DMS79 treated with DMSO at 0.1 percent for 48 hours (cell line): ENCODE results near the gene GAL3ST2.
A peak's percentile ranks its signal among the peaks of the same experiment; 100 is the strongest.
"Not testable (repeated sequence)": the region's sequence is repeated elsewhere in the genome, so short reads cannot be mapped to it uniquely, and the experiment has no call there.

ENCODE experiments used
- DNase-seq: peaks from one replicate; lab custom pipeline; 2025; lab: John Stamatoyannopoulos, UW

Gene GAL3ST2

DNA sequence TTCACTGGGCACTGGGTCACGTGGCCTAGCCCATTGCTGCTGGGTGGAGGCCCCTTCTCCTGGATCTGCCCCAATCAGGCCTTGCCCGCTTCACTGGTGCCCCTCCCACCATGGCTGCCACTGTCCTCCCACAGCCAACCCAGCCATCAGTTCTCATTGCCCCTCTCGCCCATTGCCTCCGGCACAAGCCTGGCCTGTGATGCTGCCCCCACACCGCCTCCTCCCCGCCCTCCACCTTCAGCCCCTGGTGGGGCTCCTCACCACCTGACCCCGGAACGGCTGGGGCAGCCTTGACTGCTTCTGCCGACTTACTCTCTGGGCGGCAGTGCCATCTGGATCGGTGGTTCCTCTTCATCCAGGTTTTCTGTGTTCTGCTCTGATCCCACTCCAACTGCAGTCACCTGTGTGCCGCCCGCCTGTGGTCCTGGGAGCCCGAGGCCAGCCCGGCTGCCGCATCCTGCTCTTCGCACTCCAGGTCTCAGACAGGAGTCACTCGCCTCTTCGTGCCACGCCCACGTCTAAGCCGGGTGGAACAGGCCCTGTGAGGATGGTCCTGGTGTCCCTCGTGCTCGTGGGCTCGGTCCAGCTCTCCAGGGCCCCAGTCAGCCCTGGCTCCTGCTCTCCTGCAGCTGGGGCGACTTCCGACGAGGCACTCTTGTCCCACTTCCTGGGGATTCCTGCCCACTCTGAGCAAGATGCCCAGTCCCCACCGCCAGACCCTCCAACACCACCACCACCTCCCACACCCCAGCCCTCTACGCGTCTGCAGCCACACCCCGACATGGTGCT lies 28.0 kb upstream of the GAL3ST2 start:
- DNase-seq, result no peak

DNA sequence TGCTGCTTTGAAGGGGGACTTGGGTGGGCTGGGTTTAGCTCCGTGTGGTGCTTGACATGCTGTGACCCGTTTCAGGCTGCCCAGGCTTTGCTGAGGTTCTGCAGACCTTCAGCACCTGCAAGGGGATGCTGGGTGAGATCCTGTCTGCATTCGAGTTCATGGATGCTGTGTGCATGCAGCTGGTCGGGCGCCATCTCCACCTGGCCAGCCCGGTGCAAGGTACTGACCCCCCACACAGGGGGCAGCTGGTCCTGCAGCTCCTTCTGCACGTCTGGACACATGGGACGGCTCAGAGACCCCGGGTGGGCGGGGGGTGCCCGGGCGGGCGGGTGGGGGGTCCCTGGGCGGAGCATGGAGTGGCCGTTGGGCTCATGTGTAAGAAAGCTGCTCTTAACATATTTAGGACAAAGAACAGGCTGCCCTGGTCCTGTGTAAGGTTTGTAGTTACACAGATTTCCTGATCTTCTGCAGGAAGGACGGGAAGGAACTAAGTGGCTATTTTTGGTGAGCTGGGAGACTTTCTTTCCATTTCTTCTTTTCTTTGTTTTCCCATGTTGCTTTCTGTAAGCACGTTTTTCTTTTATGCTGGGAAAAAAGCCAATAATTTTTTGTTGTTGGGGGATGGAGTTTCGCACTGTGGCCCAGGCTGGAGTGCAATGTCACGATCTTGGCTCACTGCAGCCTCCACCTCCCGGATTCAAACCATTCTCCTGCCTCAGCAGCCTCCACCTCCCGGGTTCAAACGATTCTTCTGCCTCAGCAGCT lies 26.4 kb upstream of the GAL3ST2 start:
- no peak for DNase-seq

DNA sequence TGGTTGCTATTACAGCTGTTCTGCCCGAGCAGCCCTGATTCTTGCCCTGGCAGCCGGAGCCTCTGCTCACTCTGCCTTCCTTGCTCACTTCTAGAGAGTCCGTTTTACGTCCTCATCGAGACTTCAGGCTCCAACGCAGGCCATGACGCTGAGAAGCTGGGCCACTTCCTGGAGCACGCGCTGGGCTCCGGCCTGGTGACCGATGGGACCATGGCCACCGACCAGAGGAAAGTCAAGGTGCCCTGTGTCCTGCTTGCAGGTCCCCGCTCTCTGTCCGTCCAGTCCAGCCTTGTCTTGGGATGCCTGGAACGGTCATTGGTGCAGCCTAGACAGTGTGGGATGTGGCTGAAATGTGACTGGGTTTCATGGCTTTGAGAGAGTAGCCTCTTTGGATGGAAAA lies 25.5 kb upstream of the GAL3ST2 start:
- no peak for DNase-seq

DNA sequence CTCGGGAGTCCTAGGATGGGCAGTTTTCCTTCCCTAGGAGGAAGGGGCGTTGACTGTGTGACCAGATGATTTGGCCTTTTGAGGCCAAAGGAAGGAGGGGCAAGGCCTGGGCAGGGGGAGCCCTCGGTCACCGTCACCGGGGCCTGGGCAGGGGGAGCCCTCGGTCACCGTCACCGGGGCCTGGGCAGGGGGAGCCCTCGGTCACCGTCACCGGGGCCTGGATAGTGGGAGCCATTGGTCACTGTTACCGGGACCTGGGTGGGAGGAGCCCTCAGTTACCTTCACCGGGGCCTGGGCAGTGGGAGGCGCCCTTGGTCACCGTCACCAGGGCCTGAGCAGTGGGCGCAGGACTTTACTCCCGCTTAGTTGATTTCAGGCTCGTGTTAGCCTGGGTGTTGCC lies 24.8 kb upstream of the GAL3ST2 start:
- no peak for DNase-seq

DNA sequence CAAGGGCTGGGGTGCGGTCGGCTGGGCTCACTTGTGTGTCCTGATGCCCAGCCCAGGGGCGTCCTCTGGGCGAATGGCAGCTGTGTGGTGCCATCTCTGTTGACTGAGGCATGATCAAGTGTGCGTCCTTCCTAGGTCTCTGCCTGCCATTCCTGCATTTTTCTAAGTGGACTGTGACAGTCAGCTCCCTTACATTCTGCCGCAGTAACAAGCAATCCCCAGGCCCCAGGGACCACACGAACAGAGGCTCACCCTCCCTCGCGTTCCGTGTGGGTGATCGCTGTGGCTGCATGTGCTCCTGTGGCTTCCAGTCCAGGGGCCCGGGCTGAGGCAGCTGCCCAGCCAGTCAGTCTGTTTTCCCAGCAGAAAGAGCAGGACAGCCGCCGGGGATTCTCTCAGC lies 24.4 kb upstream of the GAL3ST2 start:
- no peak for DNase-seq

DNA sequence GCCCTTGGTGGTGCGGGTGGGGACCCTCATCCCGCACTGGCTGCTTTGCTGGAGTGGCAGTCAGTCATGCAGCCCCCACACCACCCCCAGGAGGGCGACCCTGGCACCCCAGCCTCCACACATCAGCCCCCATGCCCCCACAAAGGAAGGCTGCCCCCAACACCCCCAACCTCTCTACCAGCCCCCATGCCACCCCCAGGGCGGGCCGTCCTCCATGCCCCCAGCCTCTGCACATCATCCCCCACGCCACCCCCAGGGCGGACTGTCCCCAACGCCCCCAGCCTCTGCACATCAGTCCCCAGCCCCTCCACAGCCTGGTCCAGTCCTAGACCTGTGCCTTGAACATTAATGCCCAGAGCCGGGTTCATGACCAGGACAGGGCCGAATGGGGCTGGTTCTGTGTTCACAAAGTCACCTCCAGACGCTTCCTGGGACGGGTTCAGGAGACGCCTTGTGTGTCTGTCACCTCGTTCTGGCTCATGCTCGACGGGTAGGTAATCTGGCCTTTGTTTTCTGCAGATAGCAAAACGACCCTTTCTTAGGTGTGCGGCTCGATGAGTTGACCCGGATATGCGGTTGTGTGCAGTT lies 23.8 kb upstream of the GAL3ST2 start:
- no peak for DNase-seq

DNA sequence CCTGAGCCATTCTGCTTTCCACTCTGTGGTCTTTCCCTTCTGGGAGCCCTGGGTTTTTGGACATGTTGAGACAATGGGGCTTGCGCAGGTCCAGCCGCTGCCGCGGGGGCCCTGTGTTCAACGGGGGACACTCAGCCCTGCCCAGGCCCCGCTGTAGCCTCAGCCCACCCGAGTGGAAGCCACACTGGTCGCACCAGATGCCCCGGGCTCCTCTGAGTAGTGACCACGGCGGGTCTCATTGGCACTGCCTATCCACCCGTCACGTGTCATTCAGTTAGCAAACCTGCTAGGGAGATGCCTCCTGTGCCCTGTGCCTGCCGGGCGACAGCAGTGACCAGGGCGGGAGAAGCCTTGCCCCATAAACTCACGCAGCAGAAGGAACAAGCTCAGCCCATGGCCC lies 23.1 kb upstream of the GAL3ST2 start:
- DNase-seq, result no peak

DNA sequence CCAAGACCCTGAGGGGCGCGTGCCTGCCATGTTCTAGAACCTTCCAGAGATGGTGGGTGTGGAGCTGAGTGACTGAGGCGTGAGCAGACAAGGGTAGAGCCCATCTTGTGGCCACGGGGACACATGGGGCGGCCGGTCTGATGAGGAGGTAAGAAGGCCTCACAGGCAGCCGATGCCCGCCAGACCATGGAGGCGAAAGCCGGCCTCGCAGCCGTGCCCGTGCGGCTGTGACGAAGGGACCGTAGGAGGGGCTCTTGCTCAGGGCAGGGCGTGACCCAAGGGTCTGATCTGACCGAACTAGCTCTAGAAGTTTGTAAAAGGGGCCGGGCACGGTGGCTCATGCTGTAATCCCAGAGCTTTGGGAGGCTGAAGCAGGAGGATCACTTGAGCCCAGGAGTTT lies 22.6 kb upstream of the GAL3ST2 start:
- DNase-seq, result no peak

DNA sequence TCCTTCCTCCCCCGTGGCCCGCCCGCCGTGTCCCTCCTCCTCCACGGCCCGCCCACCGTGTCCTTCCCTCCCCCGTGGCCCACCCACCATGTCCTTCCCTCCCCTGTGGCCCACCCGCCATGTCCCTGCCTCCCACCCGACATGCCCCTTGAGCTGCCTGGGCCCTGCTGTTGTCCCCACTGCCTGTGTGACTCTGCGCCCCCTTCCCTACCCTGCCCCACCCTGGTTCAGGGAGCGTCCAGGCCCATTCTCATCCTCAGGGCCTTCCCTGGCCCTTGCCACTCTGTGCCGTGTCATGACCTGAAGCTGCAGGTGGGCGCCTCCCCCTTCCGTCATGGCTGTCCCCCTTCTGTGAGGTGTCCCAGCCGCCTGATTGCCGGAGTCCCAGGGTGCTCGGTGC lies 21.5 kb upstream of the GAL3ST2 start:
- DNase-seq, result no peak

DNA sequence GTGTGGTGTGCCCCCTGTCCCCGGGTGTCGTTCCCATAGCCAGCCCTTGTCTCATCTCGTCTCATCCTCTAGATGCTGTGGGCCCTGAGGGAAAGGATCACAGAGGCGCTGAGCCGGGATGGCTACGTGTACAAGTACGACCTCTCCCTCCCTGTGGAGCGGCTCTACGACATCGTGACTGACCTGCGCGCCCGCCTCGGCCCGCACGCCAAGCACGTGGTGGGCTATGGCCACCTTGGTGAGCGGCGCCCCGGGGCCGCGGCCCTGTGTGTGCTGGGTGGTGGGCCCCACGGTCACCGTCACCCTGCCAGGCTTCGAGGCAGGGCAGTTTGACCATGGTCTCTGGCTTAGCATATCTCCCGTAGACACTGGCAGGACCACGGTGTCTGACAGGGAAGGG lies 20.8 kb upstream of the GAL3ST2 start:
- no peak for DNase-seq

DNA sequence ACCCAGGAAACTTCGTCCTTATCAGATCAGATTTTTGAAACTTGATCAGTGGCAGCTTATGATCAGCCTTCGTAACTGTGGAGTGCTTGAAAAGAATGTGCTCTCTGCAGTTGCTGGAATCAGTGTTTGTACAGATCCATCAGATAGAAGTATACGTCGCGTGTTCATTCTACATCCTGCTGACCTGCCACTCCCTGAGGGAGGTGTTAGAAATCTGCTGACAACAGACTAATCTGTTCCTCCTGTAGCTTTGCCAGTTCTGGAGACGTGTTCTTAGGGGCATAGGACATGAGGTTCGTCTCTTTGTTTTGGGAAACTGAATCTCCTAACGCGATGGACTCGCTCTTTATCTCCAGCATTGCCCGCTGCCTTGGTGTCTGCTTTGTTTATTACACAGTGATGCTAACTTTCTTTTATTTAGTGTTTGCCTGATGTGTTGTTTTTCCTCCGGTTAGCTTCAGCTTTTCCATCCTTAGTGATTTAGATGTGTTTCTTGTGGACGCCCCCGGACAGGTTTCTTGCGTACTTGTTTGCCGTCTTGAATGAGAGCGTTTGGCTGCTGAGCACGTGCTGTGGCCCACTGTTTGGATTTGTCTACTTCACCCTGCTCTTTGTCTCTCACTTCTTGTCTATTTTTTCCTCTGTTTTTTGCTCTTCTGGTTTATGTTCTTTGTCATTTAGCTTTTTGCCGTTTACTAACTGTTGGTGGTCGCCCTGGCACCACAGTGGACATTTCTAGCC lies 17.4 kb upstream of the GAL3ST2 start:
- DNase-seq, result no peak

DNA sequence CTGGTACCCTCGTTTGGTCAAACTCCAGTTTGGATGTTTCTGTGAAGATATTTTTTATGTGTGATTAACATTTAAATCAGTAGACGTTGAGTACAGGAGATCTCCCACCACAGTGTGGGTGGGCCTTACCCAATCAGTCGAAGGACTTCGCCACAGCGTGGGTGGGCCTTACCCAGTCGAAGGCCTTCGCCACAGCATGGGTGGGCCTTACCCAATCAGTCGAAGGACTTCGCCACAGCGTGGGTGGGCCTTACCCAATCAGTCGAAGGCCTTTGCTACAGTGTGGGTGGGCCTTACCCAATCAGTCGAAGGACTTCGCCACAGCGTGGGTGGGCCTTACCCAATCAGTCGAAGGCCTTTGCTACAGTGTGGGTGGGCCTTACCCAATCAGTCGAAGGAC lies 16.7 kb upstream of the GAL3ST2 start:
- not testable (repeated sequence) for DNase-seq

DNA sequence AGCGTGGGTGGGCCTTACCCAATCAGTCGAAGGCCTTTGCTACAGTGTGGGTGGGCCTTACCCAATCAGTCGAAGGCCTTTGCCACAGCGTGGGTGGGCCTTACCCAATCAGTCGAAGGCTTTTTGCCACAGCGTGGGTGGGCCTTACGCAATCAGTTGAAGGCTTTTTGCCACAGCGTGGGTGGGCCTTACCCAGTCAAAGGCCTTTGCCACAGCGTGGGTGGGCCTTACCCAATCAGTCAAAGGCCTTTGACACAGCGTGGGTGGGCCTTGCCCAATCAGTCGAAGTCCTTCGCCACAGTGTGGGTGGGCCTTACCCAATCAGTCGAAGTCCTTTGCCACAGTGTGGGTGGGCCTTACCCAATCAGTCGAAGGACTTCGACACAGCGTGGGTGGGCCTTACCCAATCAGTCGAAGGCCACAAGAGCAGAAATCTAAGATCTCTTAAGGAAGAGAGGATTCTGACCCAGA lies 16.3 kb upstream of the GAL3ST2 start:
- DNase-seq, result no peak

DNA sequence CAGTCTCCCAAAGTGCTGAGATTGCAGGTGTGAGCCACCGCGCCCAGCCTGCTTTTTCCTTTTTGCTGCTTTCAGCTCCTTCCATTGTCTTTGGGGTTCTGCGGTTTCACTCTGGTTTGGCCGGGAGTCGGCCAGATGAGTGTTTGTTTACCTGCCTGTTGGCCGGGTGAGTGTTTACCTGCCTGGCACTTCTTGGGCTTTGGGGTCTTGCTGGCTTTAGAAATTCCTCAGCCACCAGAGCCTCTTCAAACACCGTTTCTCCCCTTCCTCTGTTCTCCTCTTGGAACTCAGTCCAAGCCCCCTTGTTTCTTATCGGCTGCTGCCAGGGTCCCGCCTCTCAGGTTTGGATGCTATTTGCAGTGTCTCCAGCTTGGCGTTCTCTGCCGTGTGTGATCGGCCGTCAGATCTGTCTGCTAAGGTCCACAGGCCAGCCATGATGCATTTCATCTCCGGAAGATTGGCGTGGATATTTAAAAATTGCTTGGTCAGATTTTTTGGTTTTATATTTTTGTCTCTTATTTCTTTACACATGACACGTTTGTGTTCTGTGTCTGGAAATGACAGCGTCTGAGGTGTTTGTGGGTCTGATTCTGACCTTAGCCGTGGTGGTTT lies 14.2 kb upstream of the GAL3ST2 start:
- DNase-seq, result peak; percentile 89

DNA sequence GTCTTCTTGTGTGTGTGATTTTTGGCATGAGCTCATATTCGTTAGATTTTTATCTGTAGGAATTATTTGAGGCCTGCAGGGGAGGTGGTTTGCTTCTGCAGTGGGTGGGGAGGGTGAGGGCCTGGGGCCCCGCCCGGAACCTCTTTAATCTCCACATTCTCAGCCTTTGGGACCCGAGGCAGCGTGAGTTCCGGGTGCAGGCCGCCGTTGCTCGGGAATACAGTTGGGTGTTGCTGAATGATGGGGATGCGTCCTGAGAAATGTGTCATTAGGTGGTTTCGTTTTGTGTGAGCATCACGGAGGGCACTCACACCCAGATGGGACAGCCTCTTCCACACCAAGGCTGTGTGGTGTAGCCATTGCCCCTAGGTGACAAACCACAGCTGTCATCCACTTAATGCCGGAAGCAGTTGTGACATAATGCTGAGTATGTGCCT lies 13.7 kb upstream of the GAL3ST2 start:
- DNase-seq, result no peak

DNA sequence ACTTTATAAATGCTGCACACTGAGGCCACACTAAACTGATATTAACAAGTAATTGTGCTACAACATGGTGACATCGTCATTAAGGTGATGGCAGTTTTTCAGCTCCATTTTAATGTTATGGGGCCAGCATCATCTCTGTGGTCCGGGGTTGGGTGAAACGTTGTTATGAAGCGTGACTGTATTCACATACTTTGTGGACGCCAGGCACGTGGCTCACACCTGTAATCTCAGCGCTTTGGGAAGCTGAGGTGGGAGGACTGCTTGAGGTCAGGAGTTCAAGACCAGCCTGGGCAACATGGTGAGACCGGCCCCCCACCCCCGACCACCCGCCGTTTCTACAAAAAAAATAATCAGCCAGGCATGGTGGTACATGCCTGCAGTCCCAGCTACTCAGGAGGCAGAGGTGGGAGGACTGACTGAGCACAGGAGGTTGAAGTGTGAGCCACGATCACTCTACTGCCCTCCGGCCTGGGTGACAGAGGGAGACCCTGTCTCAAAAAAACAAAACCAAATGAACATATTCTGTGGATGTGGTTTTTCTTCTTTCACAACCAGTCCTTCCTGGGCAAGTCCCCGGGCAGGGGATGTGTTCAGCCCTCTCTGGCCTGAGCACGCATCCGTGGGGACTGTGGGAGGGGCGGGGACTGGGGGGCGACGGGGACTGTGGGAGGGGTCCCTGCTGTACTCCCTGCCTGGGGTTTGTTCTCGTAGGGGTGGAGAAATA lies 12.9 kb upstream of the GAL3ST2 start:
- DNase-seq, result peak; percentile 38

DNA sequence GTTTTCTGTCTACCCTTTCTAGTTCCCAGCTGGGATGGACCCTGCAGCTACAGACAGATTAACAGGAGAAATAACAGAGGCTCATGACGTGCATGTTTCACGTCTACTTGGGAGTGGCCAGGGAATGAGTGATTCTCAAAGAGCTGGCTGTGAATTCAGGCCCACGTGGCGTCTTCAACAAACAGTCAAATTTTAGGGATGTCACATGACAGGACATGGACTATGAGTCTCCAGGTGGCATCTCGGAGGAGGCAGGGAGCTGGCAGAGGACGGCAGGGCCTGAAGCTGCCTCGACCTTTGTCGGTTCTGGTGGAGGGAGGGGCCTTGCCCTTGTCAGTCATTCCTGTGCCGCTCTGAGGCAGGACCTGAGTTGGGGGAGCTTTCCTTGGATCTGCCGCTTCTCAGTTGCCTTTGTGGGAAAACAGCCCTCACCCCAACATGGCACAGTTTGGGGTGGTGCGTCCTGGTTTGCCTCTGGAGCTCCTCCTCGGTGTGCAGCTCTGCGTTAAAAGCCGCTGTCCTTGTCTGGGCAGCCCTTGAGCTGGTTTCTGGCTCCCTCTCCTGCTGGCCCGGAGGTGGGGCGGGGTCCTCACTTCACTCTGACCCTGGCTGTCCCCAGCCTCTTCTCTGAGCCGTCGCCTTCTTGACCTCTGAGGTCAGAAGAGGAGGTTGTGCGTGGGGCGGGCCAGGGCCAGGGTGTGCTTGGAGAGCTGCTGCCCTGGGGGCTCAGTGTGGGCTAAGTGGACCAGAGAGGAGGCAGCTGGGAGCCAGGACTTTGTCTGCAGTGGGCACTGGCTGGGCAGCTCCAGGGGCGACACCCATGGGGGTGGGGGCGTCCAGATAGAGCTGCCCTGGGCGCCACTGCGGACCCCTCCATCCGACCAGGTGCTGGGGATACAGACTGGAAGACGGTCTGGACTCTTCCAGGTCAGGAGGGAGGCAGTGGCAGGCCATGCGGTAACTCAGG lies 12.1 kb upstream of the GAL3ST2 start:
- DNase-seq, result no peak

DNA sequence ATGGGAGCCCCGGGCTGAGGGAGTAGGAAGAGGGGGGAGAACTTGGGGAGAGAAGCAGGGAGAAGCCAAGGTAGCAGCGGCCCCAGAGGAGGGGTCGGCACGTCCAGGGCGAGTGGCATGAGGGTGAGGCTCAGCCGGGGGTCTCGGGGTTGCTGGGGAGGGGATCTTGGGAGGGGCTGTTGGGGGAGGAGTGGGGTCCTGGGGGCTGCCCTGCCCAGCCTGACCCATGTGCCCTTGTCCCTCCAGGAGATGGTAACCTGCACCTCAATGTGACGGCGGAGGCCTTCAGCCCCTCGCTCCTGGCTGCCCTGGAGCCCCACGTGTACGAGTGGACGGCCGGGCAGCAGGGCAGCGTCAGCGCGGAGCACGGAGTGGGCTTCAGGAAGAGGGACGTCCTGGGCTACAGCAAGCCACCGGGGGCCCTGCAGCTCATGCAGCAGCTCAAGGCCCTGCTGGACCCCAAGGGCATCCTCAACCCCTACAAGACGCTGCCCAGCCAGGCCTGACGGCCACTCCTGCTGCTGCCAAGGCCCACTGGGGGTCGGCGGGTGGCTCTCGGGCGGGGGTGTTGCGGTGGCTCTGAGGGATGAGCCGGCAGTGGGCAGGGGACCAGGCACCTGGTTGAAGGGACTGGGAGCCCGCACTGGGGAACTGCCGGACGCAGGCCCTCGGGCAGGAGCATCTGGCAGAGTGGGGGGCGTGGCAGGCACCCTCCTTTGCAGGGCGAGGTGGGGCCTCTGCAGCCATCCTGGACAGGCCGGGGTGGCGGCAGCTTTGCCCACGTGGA lies 9.0 kb upstream of the GAL3ST2 start:
- no peak for DNase-seq

DNA sequence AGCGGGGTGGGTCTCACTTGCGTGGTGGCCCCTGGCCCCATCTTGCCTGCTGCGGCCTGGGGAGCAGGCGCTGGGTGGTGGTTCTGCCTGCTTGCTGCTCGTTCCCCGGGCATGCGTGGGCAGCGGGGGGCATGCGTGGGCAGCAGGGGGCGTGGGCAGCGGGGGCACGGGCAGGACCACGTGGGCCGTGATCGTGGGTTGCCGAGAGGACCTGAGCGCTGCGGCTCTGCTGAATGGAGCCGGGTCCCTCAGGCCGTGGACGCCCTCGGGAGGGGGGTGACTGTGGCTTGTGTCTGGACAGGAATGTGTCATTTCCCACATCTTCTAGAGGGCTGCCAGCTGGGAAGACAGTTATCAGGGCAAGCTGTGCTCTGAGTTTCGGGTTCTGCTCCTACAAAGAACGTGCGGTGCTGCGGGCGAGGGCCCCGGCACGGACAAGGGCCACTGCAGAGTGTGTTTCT lies 8.3 kb upstream of the GAL3ST2 start:
- no peak for DNase-seq
